Neural crest cell (in vitro differentiated cells): ENCODE measurements around the gene LRMDA. TPM values are rescaled to one million over a fixed set of nuclear protein-coding genes. Genes with fewer than 3 reads are reported as not detected.

ENCODE experiments used
- DNase-seq: peaks from one replicate; pipeline ENCODE4 v3.0.0; 2021; ENCODE audit warnings: low read depth, mixed read lengths, low spot score
- H3K27ac Mint-ChIP-seq: one replicate; pipeline ENCODE4 v1.8.0; 2021; ENCODE audit warnings: mild to moderate bottlenecking, mixed read lengths; ENCODE audit not compliant: unreplicated experiment
- H3K27me3 Mint-ChIP-seq: 2 replicates; pipeline ENCODE4 v1.8.0; 2021; ENCODE audit warnings: low read depth, mild to moderate bottlenecking, mixed read lengths
- H3K36me3 Mint-ChIP-seq: 2 replicates; pipeline ENCODE4 v1.8.0; 2021; ENCODE audit warnings: low read depth, mild to moderate bottlenecking, mixed read lengths
- H3K4me1 Mint-ChIP-seq: 2 replicates; pipeline ENCODE4 v1.8.0; 2021; ENCODE audit warnings: mixed read lengths
- H3K4me3 Mint-ChIP-seq: one replicate; pipeline ENCODE4 v1.8.0; 2021; ENCODE audit warnings: mild to moderate bottlenecking, mixed read lengths
- H3K9me3 Mint-ChIP-seq: 2 replicates; pipeline ENCODE4 v1.8.0; 2021; ENCODE audit warnings: mixed read lengths
- total RNA-seq: library from RNA; stranded (reverse); gene quantifications from 2 replicates; pipeline ENCODE4 v1.2.1, GENCODE V29; 2021
- TF ChIP-seq, protein P1 (sequence below): fragments of 200-600 bp; sonication (generic); conservative IDR thresholded peaks from 2 replicates; pipeline ENCODE4 v1.5.0; 2021; ENCODE audit warnings: antibody characterized with exemption, mild to moderate bottlenecking

Gene LRMDA
- total RNA-seq, 1 donor from 2014 or later = 3.1 TPM

GRCh38 chr10:76375761-76376160 lies 944.3 kb downstream of the LRMDA start:
- H3K27ac Mint-ChIP-seq = no peak overlapping the region
- H3K4me1 Mint-ChIP-seq = no peaks in the 10 kb centered on the region
- DNase-seq = no peak
- TF ChIP-seq, protein P1, sequence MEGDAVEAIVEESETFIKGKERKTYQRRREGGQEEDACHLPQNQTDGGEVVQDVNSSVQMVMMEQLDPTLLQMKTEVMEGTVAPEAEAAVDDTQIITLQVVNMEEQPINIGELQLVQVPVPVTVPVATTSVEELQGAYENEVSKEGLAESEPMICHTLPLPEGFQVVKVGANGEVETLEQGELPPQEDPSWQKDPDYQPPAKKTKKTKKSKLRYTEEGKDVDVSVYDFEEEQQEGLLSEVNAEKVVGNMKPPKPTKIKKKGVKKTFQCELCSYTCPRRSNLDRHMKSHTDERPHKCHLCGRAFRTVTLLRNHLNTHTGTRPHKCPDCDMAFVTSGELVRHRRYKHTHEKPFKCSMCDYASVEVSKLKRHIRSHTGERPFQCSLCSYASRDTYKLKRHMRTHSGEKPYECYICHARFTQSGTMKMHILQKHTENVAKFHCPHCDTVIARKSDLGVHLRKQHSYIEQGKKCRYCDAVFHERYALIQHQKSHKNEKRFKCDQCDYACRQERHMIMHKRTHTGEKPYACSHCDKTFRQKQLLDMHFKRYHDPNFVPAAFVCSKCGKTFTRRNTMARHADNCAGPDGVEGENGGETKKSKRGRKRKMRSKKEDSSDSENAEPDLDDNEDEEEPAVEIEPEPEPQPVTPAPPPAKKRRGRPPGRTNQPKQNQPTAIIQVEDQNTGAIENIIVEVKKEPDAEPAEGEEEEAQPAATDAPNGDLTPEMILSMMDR = no peak
- H3K27me3 Mint-ChIP-seq = no peaks in the 10 kb centered on the region
- H3K9me3 Mint-ChIP-seq = peaks cover 9% of the 10 kb centered on the region
- H3K36me3 Mint-ChIP-seq = no peaks in the 10 kb centered on the region
- H3K4me3 Mint-ChIP-seq = no peak overlapping the region

DNA sequence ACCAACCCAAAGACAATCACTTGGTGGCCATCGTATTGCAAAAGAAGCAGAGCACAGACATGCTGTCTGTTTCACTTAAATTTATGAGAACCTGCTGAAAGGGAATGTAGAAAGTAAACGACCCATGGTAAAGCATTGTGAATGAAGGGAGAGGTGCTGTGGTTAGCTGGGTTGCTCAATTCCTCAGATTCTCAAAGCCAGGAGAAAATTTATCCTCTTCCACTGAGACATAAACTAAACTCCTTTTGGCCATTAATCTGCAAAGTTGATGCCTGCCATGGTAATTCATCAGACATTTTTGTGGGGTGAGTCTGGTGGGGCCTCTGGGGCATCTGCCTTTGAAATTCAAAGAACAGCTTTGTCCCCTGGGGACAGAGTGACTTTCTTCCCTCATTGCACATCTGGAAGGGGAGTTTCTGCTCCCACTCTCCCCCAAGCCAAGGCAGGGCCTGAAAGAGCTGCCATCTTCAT lies 951.0 kb downstream of the LRMDA start:
- Mint-ChIP-seq H3K36me3 (peaks cover 4% of the 10 kb centered on the region), H3K27ac (no peak overlapping the region), H3K4me3 (no peak overlapping the region), H3K27me3 (no peaks in the 10 kb centered on the region), H3K4me1 (peaks cover 14% of the 10 kb centered on the region), H3K9me3 (peaks cover 5% of the 10 kb centered on the region)
- TF ChIP-seq, protein P1 = no peak
- no peak for DNase-seq

DNA sequence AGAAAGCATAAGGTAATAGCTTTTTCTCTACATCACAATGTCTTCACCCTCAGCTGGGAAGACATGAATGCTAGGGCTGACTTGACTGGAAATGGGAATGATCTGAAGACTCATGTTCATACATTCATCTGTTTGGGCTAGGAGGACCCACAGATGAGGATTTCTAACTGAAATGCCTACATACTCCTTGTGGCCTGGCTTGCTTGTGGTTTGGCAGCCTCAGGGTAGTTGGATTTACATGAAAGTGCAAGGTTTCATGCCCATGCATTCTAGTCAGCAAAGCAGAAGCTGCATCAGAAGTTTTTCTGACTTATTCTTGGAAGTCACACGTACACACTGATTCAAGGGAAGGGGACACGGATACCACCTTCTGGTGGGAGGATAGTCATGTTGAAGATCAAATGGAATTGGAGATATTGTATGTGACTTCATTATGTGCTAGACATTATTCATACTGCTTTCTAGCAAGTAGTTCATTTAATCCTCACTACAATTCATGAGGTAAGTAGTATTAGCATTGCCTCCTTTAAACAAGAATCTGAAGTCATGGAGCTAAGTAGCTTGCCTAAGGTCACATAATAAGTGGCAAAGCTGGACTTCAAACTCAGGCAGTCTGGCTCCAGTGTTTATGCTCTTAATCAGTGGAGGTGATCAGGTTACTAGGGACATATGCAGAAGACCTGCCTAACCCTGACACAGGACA lies 957.0 kb downstream of the LRMDA start:
- TF ChIP-seq, protein P1 = no peak
- DNase-seq = no peak
- Mint-ChIP-seq H3K27ac (no peak overlapping the region), H3K4me3 (no peak overlapping the region), H3K4me1 (peaks cover 4% of the 10 kb centered on the region), H3K27me3 (no peaks in the 10 kb centered on the region), H3K36me3 (peaks cover 4% of the 10 kb centered on the region), H3K9me3 (peaks cover 4% of the 10 kb centered on the region)

DNA sequence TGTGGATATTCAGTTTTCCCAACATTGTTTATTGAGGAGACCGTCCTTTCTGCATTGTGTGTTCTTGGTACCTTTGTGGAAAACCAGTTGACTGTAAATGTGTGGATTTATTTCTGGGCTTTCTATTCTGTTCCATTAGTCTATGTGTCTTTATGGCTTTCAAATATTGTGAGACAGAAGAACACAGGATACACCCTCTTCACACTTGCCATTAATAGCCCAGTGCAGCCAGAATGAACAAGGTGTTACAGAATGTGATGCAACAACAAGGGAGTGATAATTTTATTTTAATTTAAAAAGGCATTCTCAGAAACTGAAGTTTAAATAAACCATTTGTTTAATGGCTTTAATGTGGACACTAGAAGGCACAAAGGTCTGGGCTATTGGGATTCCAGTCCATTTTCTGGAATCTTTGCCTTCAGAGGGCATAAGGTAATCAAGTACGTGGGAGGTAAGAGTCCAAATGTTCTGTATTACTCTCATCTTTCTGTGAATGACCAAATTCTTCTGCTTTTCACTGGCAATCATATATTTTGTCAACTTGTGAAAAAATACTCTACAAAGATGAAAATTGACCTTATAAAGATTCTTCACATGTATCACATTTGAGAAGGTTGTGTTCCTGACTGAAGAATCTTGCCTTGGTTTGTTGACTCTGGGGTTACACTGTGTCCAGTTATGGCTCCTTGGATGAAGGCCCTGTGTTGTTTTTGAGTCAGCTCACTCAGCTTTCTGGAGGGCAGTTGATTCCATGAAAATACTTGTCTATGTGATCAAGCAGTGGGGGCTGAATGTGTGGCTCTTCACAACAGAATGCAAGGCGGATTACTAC lies 962.7 kb downstream of the LRMDA start:
- H3K27ac Mint-ChIP-seq = no peak overlapping the region
- TF ChIP-seq, protein P1 = no peak
- peaks cover 4% of the 10 kb centered on the region for H3K36me3 Mint-ChIP-seq
- H3K4me1 Mint-ChIP-seq = peaks cover 19% of the 10 kb centered on the region
- no peak for DNase-seq
- H3K27me3 Mint-ChIP-seq = no peaks in the 10 kb centered on the region
- peaks cover 2% of the 10 kb centered on the region for H3K9me3 Mint-ChIP-seq
- H3K4me3 Mint-ChIP-seq = no peak overlapping the region

GRCh38 chr10:76394707-76395042 lies 963.3 kb downstream of the LRMDA start:
- Mint-ChIP-seq H3K9me3 (peaks cover 2% of the 10 kb centered on the region), H3K27ac (no peak overlapping the region), H3K4me3 (no peak overlapping the region), H3K36me3 (peaks cover 4% of the 10 kb centered on the region), H3K27me3 (no peaks in the 10 kb centered on the region), H3K4me1 (peaks cover 19% of the 10 kb centered on the region)
- no peak for DNase-seq
- TF ChIP-seq, protein P1 = no peak
